Peyer's patch (tissue), 4 donors: Measurements from ENCODE around the gene ONECUT3. TPM values are rescaled to one million over a fixed set of nuclear protein-coding genes. Genes with fewer than 3 reads are reported as not detected.
"Not testable (repeated sequence)": the region's sequence is repeated elsewhere in the genome, so short reads cannot be mapped to it uniquely, and the experiment has no call there.

Source experiments
- DNase-seq, 3 donors: peaks; one replicate each; pipeline ENCODE4 v3.0.0-alpha.2; 2017 to 2019
- H3K27ac ChIP-seq, 4 donors: fragments of 200-600 bp; sonication (generic); one replicate each; pipeline ENCODE4 v1.5.1; 2016 to 2019
- H3K27me3 ChIP-seq, 2 donors: fragments of 200-600 bp; sonication (generic); one replicate each; pipeline ENCODE4 v1.5.1; 2019
- H3K36me3 ChIP-seq, 3 donors: fragments of 200-600 bp; sonication (generic); one replicate each; pipeline ENCODE4 v1.5.1; 2016 to 2019
- H3K4me1 ChIP-seq, 4 donors: fragments of 200-600 bp; sonication (generic); one replicate each; pipeline ENCODE4 v1.5.1; 2016 to 2019
- H3K4me3 ChIP-seq, 4 donors: fragments of 200-600 bp; sonication (generic); 1 replicate in 3 of 4; 2 replicates in 1 of 4; pipeline ENCODE4 v1.5.1; 2016 to 2019; ENCODE audit warnings: mild to moderate bottlenecking in 1 of 4
- H3K9me3 ChIP-seq, 4 donors: fragments of 200-600 bp; sonication (generic); one replicate each; pipeline ENCODE4 v1.5.1; 2016 to 2019; ENCODE audit warnings: mild to moderate bottlenecking in 1 of 4
- POLR2A ChIP-seq, 2 donors: fragments of 450-650 bp; IDR thresholded peaks; one replicate each; pipeline ENCODE4 v1.5.1; 2017; ENCODE audit warnings: antibody characterized with exemption in 2 of 2, mild to moderate bottlenecking in 2 of 2, moderate library complexity in 2 of 2
- total RNA-seq, 4 donors: library from RNA; depleted of rRNA; stranded (reverse); fragments of >200 nt; gene quantifications; one replicate each; pipeline ENCODE4 v1.1.0, GENCODE V29; 2016
- TF ChIP-seq, protein P1 (sequence below), 6 experiments: fragments of 450-650 bp in 4 of 6; fragments of 200-600 bp in 2 of 6; sonication (generic) in 1 of 6; IDR thresholded peaks; one replicate each; pipeline ENCODE4 v1.5.1; 2017 to 2019; ENCODE audit warnings: antibody characterized with exemption in 6 of 6, mild to moderate bottlenecking in 3 of 6, moderate library complexity in 1 of 6

Gene ONECUT3
- total RNA-seq: under 1 TPM in 2 of 4 donors, not detected in 2; 0.27 to 0.28 TPM

DNA sequence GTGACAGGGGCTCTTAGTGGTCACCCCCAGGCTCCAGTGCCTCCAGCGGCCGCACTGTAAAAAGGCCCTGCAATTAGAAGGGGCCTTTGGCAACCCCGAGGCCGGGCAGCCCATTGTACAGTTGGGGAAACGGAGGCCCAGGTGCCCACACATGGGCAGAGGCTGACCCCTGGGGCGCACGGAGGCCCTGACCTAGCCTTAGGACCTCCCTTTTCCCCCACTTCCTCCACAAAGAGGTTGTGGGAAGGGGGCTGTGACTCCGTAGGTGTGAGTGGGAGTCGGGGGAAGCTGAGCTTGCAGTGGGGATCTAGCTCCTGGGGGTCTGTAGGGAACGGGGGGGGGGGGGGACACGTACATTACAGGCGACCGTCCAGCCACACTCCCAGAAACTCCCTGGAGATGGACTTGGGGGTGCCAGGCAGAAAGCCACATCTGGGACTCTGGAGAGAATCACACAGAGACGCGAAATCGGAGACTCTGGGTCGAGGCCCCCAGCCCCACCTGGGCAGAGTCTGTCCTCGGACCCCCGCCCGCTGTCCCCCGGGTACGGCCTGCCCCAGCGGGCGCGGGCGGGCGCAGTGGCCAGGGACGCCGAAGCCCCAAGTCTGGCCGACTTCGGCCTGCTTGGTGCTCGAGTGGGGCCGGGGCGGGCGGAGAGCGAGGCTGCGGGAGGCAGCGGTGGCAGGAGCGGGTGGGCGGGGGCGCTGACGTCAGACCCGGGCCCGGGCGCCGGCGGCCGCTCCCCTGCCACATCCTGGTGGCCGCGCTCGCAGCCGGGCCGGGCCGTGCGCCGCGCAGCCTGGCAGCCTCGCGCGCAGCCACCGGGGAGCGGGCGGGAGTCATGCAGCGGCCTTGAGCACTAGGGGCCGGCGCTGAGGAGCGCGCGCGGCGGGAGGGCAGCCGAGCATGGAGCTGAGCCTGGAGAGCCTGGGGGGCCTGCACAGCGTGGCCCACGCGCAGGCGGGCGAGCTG lies at the start of gene ONECUT3:
Gene ONECUT3 (plus strand): TSS at position 750 of the 972 bp plus-strand sequence. CDS start 157 bp downstream, at position 907.
- TF ChIP-seq, protein P1, sequence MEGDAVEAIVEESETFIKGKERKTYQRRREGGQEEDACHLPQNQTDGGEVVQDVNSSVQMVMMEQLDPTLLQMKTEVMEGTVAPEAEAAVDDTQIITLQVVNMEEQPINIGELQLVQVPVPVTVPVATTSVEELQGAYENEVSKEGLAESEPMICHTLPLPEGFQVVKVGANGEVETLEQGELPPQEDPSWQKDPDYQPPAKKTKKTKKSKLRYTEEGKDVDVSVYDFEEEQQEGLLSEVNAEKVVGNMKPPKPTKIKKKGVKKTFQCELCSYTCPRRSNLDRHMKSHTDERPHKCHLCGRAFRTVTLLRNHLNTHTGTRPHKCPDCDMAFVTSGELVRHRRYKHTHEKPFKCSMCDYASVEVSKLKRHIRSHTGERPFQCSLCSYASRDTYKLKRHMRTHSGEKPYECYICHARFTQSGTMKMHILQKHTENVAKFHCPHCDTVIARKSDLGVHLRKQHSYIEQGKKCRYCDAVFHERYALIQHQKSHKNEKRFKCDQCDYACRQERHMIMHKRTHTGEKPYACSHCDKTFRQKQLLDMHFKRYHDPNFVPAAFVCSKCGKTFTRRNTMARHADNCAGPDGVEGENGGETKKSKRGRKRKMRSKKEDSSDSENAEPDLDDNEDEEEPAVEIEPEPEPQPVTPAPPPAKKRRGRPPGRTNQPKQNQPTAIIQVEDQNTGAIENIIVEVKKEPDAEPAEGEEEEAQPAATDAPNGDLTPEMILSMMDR (IDR thresholded peaks at IDR 0.05): no peak
- no peak for TF ChIP-seq POLR2A (IDR thresholded peaks at IDR 0.05)
- Histone ChIP-seq H3K27me3 (peaks cover 0 to 82% of the 10 kb centered on the region in 2 donors), H3K36me3 (no peaks in the 10 kb centered on the region), H3K4me1 (peaks cover 8 to 37% (median 26%) of the 10 kb centered on the region in 4 donors), H3K9me3 (no peaks in the 10 kb centered on the region), H3K27ac (no peak within 1 kb of the TSS), H3K4me3 (no peak within 1 kb of the TSS)
- DNase-seq: no peak

- H3K27me3 ChIP-seq: peaks cover 0 to 17% of the 10 kb centered on the region in 2 donors
- no peaks in the 10 kb centered on the region for H3K4me1 ChIP-seq
- H3K36me3 ChIP-seq: no peaks in the 10 kb centered on the region
- no peaks in the 10 kb centered on the region for H3K9me3 ChIP-seq
- TF ChIP-seq, protein P1 (IDR thresholded peaks at IDR 0.05): no peak
- no peak for TF ChIP-seq POLR2A (IDR thresholded peaks at IDR 0.05)
- no peak overlapping the region for H3K4me3 ChIP-seq
- no peak overlapping the region for H3K27ac ChIP-seq
- no peak for DNase-seq
Measured at GRCh38 chr19:1704339-1704738, 49.0 kb upstream of the ONECUT3 start.

DNA sequence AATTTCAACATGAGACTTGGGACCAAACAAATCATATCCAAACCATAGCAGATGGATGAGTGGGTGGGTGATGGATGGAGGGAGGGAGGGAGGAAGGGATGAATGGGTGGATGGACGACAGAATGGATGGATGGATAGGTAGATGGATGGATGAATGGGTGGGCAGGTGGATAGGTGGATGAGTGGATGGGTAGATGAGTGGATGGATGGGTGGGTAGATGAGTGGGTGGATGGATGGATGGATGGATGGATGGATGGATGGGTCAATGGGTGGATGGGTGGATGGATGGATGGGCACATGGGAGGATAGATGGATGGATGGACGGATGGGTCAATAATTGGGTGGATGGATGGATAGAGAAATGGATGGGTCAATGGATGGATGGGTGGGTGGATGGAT lies 47.9 kb upstream of the ONECUT3 start:
- TF ChIP-seq, protein P1 (IDR thresholded peaks at IDR 0.05): no peak
- TF ChIP-seq POLR2A (IDR thresholded peaks at IDR 0.05): no peak
- no peak for DNase-seq
- no peak overlapping the region for H3K4me3 ChIP-seq
- no peaks in the 10 kb centered on the region for H3K4me1 ChIP-seq
- H3K36me3 ChIP-seq: no peaks in the 10 kb centered on the region
- H3K27me3 ChIP-seq: peaks cover 0 to 9% of the 10 kb centered on the region in 2 donors
- H3K9me3 ChIP-seq: no peaks in the 10 kb centered on the region
- H3K27ac ChIP-seq: no peak overlapping the region

DNA sequence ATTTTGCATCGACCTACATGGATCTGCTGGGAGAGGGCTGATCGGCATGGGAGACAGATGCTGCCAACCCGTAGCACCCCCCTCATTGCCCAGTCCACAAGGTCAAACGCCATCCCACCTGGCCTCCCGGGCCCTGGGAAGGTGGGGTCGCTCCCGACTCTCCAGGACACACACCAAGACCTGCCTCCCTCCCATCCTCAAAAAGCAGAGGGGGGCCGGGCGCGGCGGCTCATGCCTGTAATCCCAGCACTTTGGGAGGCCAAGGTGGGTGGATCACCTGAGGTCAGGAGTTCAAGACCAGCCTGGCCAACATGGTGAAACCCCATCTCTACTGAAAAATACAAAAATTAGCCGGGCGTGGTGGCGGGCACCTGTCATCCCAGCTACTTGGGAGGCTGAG lies 46.7 kb upstream of the ONECUT3 start:
- H3K36me3 ChIP-seq, DNase-seq, H3K9me3 ChIP-seq, H3K4me3 ChIP-seq, H3K4me1 ChIP-seq, H3K27ac ChIP-seq, H3K27me3 ChIP-seq: not testable (repeated sequence)

GRCh38 chr19:1707240-1707639 lies 46.1 kb upstream of the ONECUT3 start:
- no peaks in the 10 kb centered on the region for H3K27me3 ChIP-seq
- no peak for DNase-seq
- no peaks in the 10 kb centered on the region for H3K4me1 ChIP-seq
- TF ChIP-seq POLR2A (IDR thresholded peaks at IDR 0.05): no peak
- TF ChIP-seq, protein P1 (IDR thresholded peaks at IDR 0.05): no peak
- H3K4me3 ChIP-seq: no peak overlapping the region
- no peak overlapping the region for H3K27ac ChIP-seq
- no peaks in the 10 kb centered on the region for H3K9me3 ChIP-seq
- no peaks in the 10 kb centered on the region for H3K36me3 ChIP-seq

DNA sequence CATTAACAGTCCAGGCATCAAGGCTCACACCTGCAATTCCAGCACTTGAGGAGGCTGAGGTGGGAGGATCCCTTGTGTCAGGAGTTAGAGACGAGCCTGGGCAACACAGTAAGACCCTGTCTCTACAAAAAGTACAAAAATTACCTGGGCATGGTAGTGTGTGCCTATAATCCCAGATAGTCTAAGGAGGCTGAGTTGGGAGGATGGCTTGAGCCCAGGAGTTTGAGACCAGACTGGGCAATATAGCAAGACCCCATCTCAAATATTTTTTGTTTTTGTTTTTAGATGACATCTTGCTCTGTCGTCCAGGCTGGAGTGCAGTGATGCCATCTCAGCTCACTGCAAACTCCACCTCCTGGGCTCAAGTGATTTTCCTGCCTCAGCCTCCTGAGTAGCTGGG lies 40.1 kb upstream of the ONECUT3 start:
- no peak for DNase-seq
- H3K27me3 ChIP-seq: no peaks in the 10 kb centered on the region
- H3K4me1 ChIP-seq: no peaks in the 10 kb centered on the region

More for the DNA sequence above, 40.1 kb upstream of the ONECUT3 start:
- Histone ChIP-seq H3K4me3 (no peak overlapping the region), H3K9me3 (no peaks in the 10 kb centered on the region), H3K36me3 (no peaks in the 10 kb centered on the region), H3K27ac (no peak overlapping the region)
- no peak for TF ChIP-seq POLR2A (IDR thresholded peaks at IDR 0.05)
- TF ChIP-seq, protein P1 (IDR thresholded peaks at IDR 0.05): no peak
